Endothelial cell of umbilical vein (primary cell): Measurements from ENCODE around the gene LRRC34.

ENCODE experiments used
- CTCF ChIP-seq, 2 donors: IDR thresholded peaks; 1 replicate in 1 of 2; 2 replicates in 1 of 2; pipeline ENCODE4 v1.5.1; 2011; ENCODE audit warnings: low read length in 2 of 2, mild to moderate bottlenecking in 2 of 2, moderate library complexity in 2 of 2, control low read depth in 1 of 2, inconsistent platforms in 1 of 2, low read depth in 1 of 2; ENCODE audit not compliant: insufficient read depth in 1 of 2; ENCODE audit errors: extremely low read depth in 1 of 2
- EZH2 ChIP-seq: IDR thresholded peaks from 2 replicates; pipeline ENCODE4 v1.6.1; 2012; ENCODE audit warnings: borderline replicate concordance, low read depth, mild to moderate bottlenecking, moderate library complexity, low read length, inconsistent platforms; ENCODE audit not compliant: severe bottlenecking
- FOS ChIP-seq: IDR thresholded peaks from 2 replicates; pipeline ENCODE4 v1.6.1; 2011; ENCODE audit warnings: mild to moderate bottlenecking, low read length, moderate library complexity, borderline replicate concordance; ENCODE audit not compliant: insufficient read depth

GRCh38 chr3:169812332-169813235 is at the start of gene LRRC34, which contains the start of gene LRRIQ4:
- no peak for TF ChIP-seq CTCF (IDR thresholded peaks at IDR 0.05; ENCODE audit: extremely low read depth in 1 of 2, insufficient read depth in 1 of 2, low read depth in 1 of 2, low read length in 2 of 2)
- TF ChIP-seq FOS = no peak
- TF ChIP-seq EZH2 = no peak
